IPS-NIHi7 (cell line): Measurements from ENCODE around the gene TNFAIP3.
A peak's percentile ranks its signal among the peaks of the same experiment; 100 is the strongest.

Source experiments
- DNase-seq: peaks from one replicate; pipeline ENCODE4 v3.0.0; 2012; ENCODE audit warnings: mixed read lengths; ENCODE audit errors: extremely low spot score

Gene TNFAIP3

GRCh38 chr6:137864812-137865508 is 2.1 kb upstream of the TNFAIP3 start:
- DNase-seq = peak; percentile 24

DNA sequence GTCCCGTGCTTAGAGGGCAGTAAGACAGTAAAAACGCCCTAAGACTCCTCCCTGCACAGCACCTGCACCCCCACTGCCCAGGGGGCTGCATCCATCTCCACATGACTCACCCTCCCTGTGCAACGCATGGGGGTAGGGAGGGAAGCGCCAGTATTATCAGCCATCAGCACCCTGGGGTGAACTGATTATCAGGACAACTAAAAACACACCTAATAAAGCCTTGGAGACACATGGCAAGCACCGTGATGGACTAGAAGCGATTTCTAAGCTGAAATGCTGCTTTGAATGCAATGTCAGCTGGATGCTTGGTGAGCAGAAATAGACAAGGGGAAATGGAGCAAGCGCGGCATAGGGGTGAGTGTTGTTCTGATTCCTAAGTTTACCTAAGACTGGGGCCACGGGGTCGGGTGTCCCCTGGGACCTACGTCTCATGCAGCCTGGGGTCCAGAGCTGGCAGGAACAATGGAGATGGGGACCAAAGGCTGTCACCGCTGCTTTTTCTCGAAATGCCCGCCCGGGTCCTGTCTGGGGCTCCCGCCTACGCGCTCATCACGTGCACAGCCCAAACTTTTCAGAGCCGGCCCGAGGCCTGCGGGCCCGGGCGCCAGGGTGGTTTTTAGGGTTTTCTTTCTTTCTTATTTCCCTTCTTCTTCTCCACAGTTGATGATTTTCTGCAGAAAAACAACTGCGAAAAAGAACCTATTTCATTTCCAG is 702 bp upstream of the TNFAIP3 start:
- DNase-seq = peak; percentile 52

DNA sequence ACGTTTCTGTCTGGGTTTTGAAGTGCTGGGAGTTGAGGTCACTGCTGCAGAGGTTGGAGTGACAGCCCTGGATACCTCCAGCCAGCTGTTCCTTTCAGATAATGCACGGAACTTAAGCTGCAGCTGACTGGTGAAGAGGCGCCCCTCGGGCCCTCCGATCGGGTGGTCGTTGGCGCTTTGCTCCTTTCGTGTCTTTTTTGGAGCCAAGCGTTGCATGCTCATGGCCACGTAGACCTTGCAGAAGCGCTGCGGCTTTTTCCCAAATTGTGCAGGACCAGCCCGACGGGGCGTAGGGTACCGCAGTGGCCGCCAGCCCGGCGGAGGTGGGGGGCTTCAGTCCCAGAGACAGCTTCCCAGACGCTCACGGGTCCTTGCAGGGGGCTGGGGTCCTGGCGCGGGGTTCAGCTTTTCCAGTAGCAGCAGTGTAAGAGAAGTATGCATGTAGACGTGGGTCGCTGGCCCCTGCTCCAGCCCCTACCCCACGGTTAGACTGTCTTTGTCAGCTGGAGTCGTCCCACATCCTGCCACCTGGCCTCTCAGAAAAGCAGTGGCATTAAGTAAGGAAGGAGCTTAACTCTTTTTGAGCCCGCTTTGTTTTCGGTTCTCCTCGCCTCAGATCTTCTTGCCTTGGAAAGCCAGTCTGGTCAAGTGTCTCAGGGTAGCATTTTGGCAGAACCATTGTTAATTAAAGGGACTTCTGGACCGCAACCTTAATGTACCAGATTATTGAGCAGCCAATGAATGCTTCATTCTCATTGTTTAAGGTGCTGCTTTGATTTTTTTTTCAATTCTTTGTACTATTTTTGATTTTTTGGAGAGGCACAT is 838 bp downstream of the TNFAIP3 start:
- peak; percentile 19 for DNase-seq

DNA sequence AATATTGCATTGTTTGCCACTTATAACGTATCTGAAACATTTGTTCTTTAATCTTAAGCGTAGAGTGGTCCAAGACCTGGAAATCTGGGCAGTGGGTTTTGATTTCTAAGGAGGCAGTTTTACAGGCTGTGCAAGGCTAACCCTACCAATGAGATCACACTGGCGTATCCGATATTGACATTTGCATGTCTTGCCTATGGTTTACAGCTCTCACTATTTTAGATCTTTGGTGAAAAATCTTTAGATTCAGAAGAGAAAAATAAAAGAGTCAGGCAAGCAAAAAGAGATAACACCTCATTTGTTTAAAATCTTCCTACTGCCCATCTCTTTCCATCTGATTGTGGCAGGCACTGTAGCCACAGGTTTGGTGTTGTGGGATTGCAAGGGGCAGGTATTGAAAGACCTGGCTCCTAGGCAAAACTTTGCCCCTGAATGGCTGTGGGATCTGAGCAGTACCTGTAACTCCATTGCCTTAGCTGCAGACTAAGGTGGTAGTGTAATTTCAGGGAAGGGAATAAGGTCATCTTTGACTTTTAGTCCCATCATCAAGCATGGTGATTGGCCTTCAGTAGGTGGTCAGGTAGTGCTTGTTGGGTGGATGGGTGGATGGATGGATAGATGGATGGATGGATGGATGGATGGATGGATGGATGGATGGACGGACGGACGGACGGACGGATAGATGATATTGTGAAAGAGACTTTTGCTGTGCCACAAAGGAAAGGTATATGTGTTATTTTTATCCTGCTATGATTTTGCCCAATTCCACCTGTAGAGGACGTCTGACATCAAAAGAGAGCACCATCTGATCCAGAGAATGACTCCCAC is 1.9 kb downstream of the TNFAIP3 start:
- DNase-seq = no peak

DNA sequence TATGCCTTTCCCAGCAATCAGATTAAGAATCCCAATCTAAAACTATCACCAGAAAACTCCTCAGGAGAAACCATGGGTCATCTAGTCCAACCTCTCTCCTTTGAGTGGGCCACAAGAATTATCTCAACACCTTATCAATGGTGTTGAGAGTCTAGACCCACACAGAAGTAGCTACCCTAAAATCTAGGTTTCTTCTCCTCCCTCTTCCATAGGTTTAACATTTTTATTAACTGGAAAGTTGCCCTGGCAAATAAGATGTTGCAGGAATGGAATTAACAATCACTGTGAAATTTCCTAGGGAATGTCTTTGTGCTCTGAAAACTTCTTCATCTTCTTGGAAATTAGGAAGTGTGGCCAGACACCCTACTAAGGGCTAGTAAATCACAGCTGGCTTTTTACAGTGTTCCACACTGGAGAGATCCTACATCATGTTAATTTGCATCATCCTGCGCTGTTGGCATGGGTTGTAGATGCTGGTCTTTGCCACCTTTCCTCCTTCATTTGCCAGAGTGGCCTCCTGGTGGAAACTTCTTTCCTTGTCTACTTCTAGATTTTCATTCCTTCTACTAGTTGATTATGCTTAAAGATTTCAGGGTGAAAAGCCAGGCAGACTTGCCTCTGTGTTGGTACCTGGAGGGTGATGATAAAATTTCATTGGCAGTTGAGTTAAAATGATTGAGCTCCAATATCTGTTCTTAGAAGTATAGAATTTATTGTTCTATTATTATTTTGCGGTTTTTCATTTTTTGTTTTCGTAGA is 2.7 kb downstream of the TNFAIP3 start:
- DNase-seq = no peak

- no peak for DNase-seq
Observed at GRCh38 chr6:137870308-137870644, 3.2 kb downstream of the TNFAIP3 start.

- DNase-seq = no peak
Observed at GRCh38 chr6:137870744-137871247, 3.7 kb downstream of the TNFAIP3 start.

DNA sequence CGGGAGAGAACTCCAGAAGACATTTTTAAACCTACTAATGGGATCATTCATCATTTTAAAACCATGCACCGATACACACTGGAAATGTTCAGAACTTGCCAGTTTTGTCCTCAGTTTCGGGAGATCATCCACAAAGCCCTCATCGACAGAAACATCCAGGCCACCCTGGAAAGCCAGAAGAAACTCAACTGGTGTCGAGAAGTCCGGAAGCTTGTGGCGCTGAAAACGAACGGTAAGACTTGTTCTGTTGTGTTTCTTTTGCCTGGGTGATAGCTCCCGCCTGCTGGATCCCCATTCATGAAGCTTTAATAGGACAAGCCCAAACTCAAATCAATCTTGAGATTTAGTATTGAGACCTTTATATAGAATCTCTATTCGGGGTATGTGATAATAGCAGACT is 4.2 kb downstream of the TNFAIP3 start:
- no peak for DNase-seq

GRCh38 chr6:137871831-137872454 is 4.9 kb downstream of the TNFAIP3 start:
- DNase-seq = no peak

GRCh38 chr6:137872581-137873115 is 5.6 kb downstream of the TNFAIP3 start:
- DNase-seq = no peak

DNA sequence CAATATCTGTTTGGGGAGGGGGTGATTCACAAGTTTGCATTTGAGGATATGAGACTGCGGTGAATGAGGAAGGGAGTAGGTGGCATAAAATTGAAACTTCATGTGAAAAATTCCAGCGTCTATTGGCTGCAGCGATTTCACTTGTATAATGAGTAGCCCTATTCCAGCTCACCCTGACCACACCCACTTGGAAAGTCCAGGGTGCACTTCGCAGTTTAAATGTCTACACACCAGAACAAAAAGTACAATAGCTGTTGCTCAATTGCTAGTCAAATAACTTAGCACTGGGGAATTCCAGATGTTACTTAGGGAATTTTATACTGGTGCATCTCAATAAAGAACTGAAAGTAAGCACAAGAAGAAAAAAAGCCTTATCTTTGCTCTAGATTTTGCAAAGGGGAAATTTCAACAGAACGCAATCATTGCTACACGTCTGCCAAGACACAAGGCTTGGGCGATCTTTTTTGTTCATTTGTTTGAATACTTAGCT is 6.3 kb downstream of the TNFAIP3 start:
- no peak for DNase-seq

- DNase-seq = no peak
Observed at GRCh38 chr6:137874204-137875057, 7.4 kb downstream of the TNFAIP3 start.

- DNase-seq = no peak
Observed at GRCh38 chr6:137875058-137875520, 8.0 kb downstream of the TNFAIP3 start.

- DNase-seq = no peak
Observed at GRCh38 chr6:137875606-137876005, 8.5 kb downstream of the TNFAIP3 start.

GRCh38 chr6:137876547-137876946 is 9.5 kb downstream of the TNFAIP3 start:
- no peak for DNase-seq

DNA sequence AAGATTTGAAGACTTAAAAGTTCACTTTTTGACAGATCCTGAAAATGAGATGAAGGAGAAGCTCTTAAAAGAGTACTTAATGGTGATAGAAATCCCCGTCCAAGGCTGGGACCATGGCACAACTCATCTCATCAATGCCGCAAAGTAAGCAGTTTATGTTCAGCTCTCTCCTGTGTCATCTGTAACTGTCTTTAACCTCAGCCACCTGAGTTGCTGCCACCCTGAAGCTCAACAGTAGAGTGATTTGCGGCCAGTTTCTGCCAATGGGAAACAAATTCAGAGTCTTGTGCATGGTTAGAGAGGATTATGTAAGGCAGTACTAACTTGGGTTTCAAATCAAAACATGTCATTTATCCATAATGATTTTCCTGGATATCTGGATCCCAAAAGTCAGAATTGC is 10.1 kb downstream of the TNFAIP3 start:
- DNase-seq = no peak

GRCh38 chr6:137877606-137878005 is 10.5 kb downstream of the TNFAIP3 start:
- no peak for DNase-seq

- no peak for DNase-seq
Observed at GRCh38 chr6:137878029-137878428, 11.0 kb downstream of the TNFAIP3 start.
